GM10266 (cell line): ENCODE data around the gene CREM.

Source experiments
- DNase-seq: peaks from one replicate; pipeline ENCODE4 v3.0.0; 2012; ENCODE audit errors: extremely low spot score
- CTCF ChIP-seq: IDR thresholded peaks from 2 replicates; pipeline ENCODE4 v1.5.1; 2012; ENCODE audit warnings: mild to moderate bottlenecking, low read depth; ENCODE audit not compliant: control insufficient read depth, insufficient read depth; ENCODE audit errors: missing control alignments

Gene CREM

GRCh38 chr10:35226507-35226906 lies 99.9 kb downstream of the CREM start:
- no peak for TF ChIP-seq CTCF

GRCh38 chr10:35228058-35228457 lies 101.4 kb downstream of the CREM start:
- no peak for TF ChIP-seq CTCF

More at GRCh38 chr10:35226507-35226906, 99.9 kb downstream of the CREM start:
- DNase-seq = no peak

GRCh38 chr10:35231646-35232045 lies 105.0 kb downstream of the CREM start:
- no peak for DNase-seq
- TF ChIP-seq CTCF = no peak

More at GRCh38 chr10:35228058-35228457, 101.4 kb downstream of the CREM start:
- no peak for DNase-seq

- no peak for DNase-seq
- TF ChIP-seq CTCF = no peak
These were observed 105.9 kb downstream of the CREM start for GRCh38 chr10:35232527-35232926.

- no peak for TF ChIP-seq CTCF
- DNase-seq = no peak
These were observed 107.4 kb downstream of the CREM start for GRCh38 chr10:35234073-35234472.

- TF ChIP-seq CTCF = no peak
- DNase-seq = no peak
These were observed 110.1 kb downstream of the CREM start for GRCh38 chr10:35236739-35237138.

- no peak for DNase-seq
- no peak for TF ChIP-seq CTCF
These were observed 111.3 kb downstream of the CREM start for GRCh38 chr10:35237766-35238512.
